NCI-H187 treated with DMSO at 0.1 percent for 48 hours (cell line): ENCODE results near the gene C1QTNF5.

ENCODE experiments used
- DNase-seq: peaks from one replicate; lab custom pipeline; 2025; lab: John Stamatoyannopoulos, UW

The C1QTNF5 gene

DNA sequence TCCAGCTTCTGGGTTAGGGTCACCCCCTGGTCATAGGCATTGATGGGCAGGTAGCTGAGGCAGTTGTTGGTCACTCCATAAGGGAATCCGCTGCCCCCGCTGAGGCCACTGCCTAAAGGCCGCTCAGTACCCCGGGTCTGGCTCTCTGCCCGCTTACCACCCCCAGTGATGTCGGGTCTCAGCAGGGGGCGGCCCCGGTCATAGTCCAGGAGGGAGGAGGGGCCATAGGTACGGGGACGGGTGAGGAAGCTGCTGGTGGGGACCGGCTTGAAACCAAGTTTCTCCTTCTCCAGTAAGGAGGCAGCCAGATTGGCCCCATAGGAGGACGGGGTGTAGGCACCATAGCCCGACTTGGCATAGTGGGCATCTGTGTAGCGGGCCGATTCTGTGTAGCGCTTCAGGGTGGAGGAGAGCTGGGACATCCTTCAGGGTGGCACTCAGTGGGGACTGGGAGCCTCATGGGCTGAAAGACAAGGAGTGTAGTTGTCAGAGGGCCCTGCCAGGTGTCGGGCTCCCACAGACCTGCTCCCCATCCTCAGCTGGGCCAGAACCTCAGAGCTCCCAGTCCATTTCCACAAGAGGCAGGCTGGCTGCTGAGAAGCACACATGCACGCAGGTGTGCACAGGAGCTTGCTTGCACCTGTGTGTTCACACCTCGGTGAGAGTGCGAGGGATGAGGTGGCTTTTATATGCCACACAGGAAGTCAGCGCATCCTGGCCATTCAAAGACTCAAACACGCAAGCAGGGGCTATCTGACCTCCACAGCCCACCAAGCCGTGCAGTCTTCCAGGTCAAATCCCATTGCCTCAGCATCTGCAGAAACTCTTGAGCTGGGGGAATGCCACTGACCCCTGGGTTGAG, 32.6 kb upstream of the C1QTNF5 start:
- no peak for DNase-seq

- no peak for DNase-seq
These were observed 31.8 kb upstream of the C1QTNF5 start for GRCh38 chr11:119372260-119373058.

DNA sequence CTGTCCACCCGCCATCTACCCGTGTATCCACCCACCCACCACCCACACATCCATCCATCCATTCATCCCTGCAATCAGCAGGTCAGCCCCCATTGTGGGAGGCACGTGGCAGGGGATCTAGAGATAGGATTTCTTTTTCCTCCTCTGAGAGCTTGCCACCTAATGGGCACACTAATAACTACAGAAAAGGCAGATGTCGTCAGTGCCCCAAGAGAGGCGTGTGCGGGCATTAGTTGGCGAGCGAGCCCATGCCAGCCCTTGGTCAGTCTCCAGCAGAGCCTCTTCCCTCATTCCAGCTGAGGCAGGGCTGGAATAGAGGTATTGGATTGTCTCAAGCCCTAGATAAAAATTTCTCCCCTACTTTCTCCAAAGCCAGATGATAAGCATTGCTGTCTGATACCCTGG, 31.1 kb upstream of the C1QTNF5 start:
- DNase-seq, result no peak

DNA sequence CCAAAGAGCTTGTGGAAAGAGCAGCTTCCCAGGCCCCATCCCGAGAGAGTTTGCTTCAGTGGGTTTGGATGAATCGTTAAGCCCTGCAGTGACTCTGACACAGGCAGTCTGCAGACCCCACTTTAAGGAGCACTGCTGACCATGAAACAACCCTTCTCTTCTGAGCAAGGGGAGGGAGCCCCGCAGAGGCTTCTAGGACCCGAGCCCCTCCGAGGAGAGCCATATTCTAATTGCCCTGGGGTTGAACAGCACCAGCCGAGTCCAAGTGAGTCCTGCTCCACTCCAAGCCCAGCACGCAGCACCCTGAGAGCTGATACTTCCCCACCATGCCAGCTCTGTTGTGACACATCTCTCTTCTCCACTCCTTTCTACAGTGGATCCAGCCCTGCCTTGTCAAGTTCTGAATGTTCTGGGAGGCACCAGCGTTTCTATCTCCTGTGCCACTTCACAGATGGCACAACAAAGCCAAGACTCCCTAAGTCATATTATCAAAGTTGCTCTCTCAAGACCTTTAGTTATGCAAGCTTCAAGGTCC, 30.5 kb upstream of the C1QTNF5 start:
- DNase-seq, result no peak

GRCh38 chr11:119370486-119371046, 29.9 kb upstream of the C1QTNF5 start:
- DNase-seq, result no peak

- DNase-seq, result no peak
These were observed 28.6 kb upstream of the C1QTNF5 start for GRCh38 chr11:119369132-119369925.

GRCh38 chr11:119368121-119369034, 27.7 kb upstream of the C1QTNF5 start:
- DNase-seq, result no peak

- DNase-seq, result no peak
These were observed 27.0 kb upstream of the C1QTNF5 start for GRCh38 chr11:119367661-119368120.

- DNase-seq, result no peak
These were observed 26.3 kb upstream of the C1QTNF5 start for GRCh38 chr11:119366690-119367620.

GRCh38 chr11:119365071-119365591, 24.4 kb upstream of the C1QTNF5 start:
- DNase-seq, result no peak

DNA sequence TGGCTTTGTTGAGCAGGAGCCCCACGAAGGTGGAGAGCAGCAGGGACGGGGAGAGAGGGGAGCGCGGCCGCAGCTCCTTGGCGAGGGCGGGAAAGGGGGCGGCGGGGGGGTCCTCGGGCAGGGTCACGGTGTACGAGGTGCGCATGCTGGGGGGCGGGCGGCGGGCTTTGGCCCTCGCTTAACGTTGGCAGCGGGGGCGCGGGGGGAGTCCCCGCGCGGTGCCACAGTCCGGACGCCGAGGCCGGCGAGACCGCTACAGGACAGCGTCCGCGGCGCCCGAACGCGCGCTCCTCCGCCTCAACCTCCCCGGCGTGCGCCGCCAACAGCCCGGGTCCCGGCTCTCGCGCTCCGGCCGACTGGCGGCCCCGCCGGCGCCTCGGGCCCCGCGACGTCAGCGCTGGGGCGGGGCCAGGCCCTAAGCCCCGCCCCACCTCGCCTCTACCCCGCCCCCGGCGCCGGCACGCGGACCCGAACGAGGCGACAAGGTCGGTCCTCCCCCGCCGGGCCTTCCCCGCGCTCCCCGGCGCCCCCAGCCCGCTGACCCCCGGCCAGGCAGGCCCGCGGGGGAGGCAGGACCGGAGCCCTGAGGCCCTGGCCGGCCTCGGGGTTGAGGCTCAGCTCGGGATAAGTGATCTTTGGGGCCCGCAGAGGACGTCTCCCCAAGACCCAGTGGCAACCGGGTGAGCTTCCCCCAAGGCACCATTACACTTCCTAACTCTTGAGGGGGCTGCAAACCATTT, 23.3 kb upstream of the C1QTNF5 start:
- no peak for DNase-seq

- no peak for DNase-seq
These were observed 22.6 kb upstream of the C1QTNF5 start for GRCh38 chr11:119363081-119363850.

DNA sequence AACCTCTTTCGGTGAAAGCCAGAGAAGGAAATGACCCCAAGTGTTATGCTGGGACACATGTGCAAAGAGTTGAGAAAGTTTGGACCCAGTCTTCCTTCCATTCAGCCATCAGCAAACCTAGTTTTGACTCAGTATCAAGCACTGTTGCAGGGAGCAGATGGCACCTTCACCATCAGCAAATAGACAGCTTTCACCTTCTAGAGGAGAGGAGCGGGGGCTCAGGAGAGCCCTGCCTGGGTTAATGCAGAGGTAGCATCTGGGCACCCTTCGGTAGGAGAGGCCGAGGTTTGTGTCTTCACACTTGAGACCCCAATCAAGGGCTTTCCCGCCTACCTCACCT, 22.0 kb upstream of the C1QTNF5 start:
- DNase-seq, result no peak

DNA sequence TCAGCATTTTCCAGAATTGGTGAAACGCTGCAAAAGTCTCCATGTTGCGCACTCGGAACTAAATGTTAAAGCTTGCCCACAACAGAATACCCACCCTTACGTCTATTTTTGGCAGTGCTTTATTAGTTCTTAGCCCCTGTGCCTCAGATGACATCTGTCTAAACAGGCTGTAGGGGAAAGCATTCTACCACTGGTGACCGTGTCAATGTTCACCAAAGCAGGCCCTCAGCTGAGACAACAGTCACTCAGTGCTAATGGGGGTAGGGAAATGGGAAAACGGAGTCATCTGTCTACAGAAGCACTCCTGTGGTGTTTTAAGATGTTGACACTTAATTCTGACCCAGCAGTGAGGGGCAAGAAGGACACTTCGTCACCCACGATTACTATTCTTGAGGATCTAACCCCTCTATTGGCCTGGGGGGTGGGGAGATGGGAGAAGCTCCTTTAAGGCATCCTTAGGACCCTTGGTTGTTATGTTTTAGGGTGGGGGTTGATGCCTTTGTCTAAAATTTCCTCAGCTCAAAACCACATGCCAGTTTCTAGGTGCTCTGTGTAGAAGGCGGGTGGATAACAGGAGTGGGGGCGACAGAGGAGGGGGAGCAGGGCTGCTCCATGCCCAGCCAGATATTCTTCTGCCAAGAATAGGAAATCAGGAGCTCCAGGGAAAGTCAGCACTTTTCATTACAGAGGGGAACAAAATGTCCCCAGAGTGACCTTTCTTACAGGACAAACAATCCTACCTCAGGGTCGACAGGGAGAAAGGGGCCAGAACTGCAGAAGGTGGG, 21.4 kb upstream of the C1QTNF5 start:
- DNase-seq, result no peak

DNA sequence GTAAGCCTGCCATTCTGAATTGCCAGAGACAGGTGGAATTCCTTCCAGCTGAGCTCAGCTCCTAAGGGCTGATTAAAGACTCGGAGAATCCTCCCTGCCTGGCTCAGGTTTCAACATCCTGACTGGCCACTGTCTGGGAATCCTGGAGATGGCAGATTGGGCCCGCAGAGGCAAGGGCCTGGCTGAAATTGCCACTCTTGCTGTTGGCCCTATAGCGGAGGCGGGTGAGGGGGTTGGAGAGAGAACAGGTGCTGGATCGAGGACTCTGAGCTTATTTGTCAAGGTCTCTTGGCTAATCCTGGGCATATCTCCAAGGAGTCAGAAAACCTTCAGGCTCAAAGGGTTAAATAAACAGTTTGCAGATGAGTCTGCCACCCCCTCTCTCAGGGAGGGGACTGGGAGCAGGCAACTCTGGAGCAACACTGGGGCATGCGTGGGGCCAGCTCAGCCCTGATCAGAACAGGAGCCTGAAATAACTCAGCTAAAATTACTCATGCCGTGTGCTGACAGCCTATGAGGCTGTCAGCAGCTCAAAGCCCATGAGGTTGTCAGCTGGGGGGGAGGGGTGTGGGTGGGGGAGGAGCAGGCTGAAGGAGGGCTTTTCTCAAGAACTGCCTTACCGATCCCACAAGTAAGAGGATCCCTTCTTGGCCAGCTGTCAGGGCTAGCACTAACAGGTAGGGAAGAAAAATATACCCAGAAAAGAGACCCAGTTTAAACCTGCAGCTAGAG, 20.5 kb upstream of the C1QTNF5 start:
- DNase-seq, result peak; percentile 70
